Type B pancreatic cell (in vitro differentiated cells): ENCODE results near the gene KCNC3. TPM values are rescaled to one million over a fixed set of nuclear protein-coding genes. Genes with fewer than 3 reads are reported as not detected.
"Not testable (repeated sequence)": the region's sequence is repeated elsewhere in the genome, so short reads cannot be mapped to it uniquely, and the experiment has no call there.

Experiments used
- DNase-seq: peaks from one replicate; pipeline ENCODE4 v3.0.0; 2021; ENCODE audit warnings: mixed read lengths; ENCODE audit not compliant: unreplicated experiment; ENCODE audit errors: extremely low spot score
- H3K27ac Mint-ChIP-seq: 2 replicates; pipeline ENCODE4 v1.8.0; 2021; ENCODE audit warnings: mild to moderate bottlenecking, mixed read lengths
- H3K27me3 Mint-ChIP-seq: 2 replicates; pipeline ENCODE4 v1.8.0; 2021; ENCODE audit warnings: mixed read lengths
- H3K36me3 Mint-ChIP-seq: 2 replicates; pipeline ENCODE4 v1.8.0; 2021; ENCODE audit warnings: mixed read lengths
- H3K4me1 Mint-ChIP-seq: one replicate; pipeline ENCODE4 v1.8.0; 2021; ENCODE audit warnings: mixed read lengths; ENCODE audit not compliant: unreplicated experiment
- H3K4me3 Mint-ChIP-seq: 2 replicates; pipeline ENCODE4 v1.8.0; 2021; ENCODE audit warnings: mild to moderate bottlenecking, mixed read lengths
- H3K9me3 Mint-ChIP-seq: 2 replicates; pipeline ENCODE4 v1.8.0; 2021; ENCODE audit warnings: mixed read lengths
- total RNA-seq: library from RNA; stranded (reverse); gene quantifications from 2 replicates; pipeline ENCODE4 v1.2.1, GENCODE V29; 2021; ENCODE audit warnings: low replicate concordance
- TF ChIP-seq, protein P1 (sequence below): fragments of 200-600 bp; sonication (generic); conservative IDR thresholded peaks from 2 replicates; pipeline ENCODE4 v1.5.0; 2021; ENCODE audit warnings: antibody characterized with exemption, mild to moderate bottlenecking

KCNC3 gene
- total RNA-seq, 1 donor from 2014 or later, result 9.5 TPM

DNA sequence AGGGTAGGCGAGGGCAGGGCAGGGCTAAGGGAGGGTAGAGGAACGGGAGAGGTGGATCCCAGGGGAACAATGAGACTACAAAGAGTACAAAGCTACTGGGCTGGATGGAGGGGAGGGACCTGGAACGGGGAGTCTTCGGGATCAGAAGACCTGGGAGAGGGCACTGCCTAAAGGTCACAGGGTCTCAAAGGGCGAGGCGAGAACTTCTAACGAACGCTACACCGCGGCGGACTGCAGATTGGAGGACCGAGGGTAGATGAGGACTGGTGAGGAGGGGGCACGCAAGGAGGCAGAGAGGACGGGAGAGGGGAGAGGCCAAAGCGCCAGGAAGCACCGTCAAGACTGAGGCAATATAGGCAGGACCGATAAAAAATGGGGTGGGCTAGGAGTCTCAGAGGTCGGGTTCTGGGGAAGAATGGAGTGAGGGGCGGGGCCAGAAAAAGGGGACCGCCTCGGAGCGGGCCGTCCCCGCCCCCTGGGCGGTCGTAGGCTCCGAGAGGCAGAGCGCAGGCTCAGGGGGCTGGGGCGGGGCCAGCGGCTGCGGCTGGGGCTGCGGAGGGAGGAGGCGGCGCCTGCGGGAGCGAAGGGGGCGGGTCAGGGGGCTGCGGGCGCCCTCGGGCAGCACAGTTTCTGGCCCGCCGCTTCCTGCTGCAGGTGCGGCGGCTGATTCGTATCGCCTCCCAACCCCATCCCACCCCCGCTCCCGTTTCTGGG is 1.3 kb upstream of the KCNC3 start:
- Mint-ChIP-seq H3K4me1 (peaks cover 35% of the 10 kb centered on the region), H3K27ac (peak overlapping the region; percentile 97), H3K4me3 (peak overlapping the region; percentile 92), H3K27me3 (peaks cover 40% of the 10 kb centered on the region), H3K36me3 (peaks cover 5% of the 10 kb centered on the region), H3K9me3 (peaks cover 5% of the 10 kb centered on the region)
- TF ChIP-seq, protein P1, sequence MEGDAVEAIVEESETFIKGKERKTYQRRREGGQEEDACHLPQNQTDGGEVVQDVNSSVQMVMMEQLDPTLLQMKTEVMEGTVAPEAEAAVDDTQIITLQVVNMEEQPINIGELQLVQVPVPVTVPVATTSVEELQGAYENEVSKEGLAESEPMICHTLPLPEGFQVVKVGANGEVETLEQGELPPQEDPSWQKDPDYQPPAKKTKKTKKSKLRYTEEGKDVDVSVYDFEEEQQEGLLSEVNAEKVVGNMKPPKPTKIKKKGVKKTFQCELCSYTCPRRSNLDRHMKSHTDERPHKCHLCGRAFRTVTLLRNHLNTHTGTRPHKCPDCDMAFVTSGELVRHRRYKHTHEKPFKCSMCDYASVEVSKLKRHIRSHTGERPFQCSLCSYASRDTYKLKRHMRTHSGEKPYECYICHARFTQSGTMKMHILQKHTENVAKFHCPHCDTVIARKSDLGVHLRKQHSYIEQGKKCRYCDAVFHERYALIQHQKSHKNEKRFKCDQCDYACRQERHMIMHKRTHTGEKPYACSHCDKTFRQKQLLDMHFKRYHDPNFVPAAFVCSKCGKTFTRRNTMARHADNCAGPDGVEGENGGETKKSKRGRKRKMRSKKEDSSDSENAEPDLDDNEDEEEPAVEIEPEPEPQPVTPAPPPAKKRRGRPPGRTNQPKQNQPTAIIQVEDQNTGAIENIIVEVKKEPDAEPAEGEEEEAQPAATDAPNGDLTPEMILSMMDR, result no peak
- DNase-seq, result peak; percentile 91

DNA sequence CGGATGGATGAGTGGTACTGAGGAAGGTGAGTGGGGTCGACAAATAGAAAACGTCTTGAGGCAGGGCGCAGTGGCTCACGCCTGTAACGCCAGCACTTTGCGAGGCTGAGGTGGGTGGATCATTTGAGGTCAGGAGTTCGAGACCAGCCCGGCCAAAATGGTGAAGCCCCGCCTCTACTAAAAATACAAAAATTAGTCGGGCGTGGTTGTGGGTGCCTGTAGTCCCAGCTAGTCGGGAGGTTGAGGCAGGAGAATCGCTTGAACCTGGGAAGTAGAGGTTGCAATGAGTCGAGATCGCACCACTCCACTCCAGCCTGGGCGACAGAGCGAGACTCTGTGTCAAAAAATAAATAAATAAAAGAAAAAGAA is 733 bp upstream of the KCNC3 start:
- not testable (repeated sequence) for H3K36me3 Mint-ChIP-seq, H3K9me3 Mint-ChIP-seq, DNase-seq
- Mint-ChIP-seq H3K27ac (peak overlapping the region; percentile 97), H3K4me1 (peaks cover 31% of the 10 kb centered on the region), H3K27me3 (peaks cover 41% of the 10 kb centered on the region), H3K4me3 (peak overlapping the region; percentile 92)

DNA sequence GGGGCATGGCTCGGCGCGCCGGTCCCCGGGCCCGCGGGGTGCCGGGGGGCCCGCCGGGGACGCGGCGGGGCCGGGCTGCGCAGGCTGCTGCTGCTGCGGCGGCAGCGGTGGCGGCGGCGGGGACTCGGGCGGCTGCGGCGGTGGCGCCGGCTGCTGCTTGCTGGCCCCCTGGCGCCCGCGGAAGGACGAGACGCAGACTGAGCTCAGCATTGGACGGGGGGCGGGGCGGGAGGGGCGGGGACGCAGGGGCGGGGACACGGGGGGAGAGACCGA is 368 bp downstream of the KCNC3 start:
- TF ChIP-seq, protein P1, result peak; percentile 25
- H3K27ac Mint-ChIP-seq, result peak overlapping the region; percentile 97
- H3K4me3 Mint-ChIP-seq, result peak overlapping the region; percentile 92
- H3K4me1 Mint-ChIP-seq, result peaks cover 31% of the 10 kb centered on the region
- H3K27me3 Mint-ChIP-seq, result peaks cover 47% of the 10 kb centered on the region
- no peak for DNase-seq
- H3K36me3 Mint-ChIP-seq, result no peaks in the 10 kb centered on the region
- no peaks in the 10 kb centered on the region for H3K9me3 Mint-ChIP-seq

DNA sequence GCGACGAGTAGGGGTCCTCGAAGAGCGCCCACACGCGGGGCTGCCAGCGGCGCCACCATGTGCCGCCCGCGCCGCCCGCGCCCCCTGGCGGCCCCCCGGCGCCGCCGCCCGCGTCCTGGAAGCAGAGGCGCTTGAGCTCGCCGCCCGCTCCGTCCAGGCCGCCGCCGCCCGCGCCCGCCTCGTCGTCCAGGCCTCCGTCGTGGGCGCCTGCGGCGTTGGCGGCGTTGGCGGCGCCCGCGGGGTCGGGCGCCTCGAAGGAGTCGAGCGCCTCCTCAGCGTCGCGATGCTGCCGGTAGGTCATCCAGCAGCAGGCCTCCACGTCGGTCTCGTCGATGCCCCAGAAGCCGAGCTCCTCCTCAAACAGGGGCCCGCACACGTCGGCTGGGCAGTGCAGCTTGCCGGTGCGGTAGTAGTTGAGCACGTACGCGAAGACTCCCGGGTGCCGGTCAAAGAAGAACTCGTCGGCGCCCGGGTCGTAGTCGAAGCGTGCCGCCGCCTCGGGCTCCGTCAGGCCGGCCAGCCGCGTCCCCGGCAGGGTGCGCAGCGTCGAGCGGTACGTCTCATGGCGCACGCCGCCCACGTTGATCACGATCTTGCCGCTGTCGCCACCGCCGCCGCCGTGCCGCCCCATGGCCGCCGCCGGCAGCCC is 829 bp downstream of the KCNC3 start:
- no peak overlapping the region for H3K27ac Mint-ChIP-seq
- H3K4me3 Mint-ChIP-seq, result no peak overlapping the region
- H3K27me3 Mint-ChIP-seq, result peaks cover 47% of the 10 kb centered on the region
- H3K4me1 Mint-ChIP-seq, result peaks cover 26% of the 10 kb centered on the region
- no peaks in the 10 kb centered on the region for H3K9me3 Mint-ChIP-seq
- DNase-seq, result no peak
- TF ChIP-seq, protein P1, result peak; percentile 51
- H3K36me3 Mint-ChIP-seq, result no peaks in the 10 kb centered on the region

DNA sequence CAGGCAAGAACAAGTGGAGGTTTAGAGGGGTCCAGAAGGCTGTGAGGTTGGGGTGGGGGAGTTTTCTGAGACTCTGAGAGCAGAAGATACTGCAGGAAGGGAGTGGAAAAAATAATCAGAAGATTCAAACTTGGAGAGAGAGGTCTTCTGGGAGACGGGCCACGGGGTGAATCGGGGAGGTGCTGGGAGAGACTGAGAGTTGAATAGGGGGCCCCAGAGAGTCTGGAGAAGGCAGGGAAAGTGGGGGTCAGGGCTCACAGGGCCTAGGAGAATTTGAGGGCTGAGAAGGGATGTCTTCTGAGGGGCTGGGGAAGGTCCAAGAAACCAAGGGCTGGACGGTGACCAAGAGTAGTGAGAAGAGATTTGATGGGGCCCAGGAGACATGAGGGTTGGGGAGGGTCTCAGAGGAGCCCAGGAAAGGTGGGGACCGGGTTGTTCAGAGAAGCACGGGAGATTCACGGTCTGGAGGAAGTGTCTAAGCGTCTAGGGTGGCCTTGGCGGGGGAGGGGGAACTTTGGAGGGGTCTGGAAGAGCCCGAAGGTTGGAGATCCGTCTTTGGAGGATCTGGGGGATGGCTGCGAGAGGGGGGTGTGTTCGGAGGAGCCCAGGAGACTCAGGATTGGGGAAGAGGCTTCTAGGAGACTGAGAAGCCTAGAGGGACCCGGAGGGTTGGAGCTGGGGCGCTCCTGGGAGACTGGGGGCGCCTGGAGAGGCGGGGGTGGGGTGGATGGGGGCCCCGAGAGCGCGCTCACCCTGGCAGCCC is 1.5 kb downstream of the KCNC3 start:
- Mint-ChIP-seq H3K9me3 (no peaks in the 10 kb centered on the region), H3K4me1 (peaks cover 26% of the 10 kb centered on the region), H3K4me3 (peak overlapping the region; percentile 84), H3K36me3 (no peaks in the 10 kb centered on the region), H3K27me3 (peaks cover 46% of the 10 kb centered on the region), H3K27ac (peak overlapping the region; percentile 74)
- no peak for DNase-seq
- TF ChIP-seq, protein P1, result no peak

DNA sequence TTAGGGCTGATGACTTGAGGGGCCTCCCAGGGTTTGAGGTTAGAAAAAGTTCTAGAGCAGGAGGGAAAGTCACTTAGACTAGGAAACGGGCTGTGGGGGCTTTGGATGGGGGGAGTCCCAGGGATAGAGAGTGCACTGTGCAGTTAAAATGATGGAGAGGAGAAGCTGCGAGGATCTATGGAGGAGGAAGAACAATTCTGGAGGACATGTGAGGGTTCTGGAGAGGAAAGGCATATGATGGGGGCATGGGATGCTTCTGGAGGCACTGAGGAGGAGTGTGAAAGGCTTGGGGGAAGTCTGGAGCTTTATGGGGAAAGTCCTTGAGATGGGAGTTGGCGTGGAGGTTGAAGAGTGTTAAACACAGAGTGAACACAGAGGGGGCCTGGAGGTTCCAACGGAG is 2.2 kb downstream of the KCNC3 start:
- H3K36me3 Mint-ChIP-seq, result no peaks in the 10 kb centered on the region
- no peak for DNase-seq
- H3K27ac Mint-ChIP-seq, result peak overlapping the region; percentile 74
- TF ChIP-seq, protein P1, result no peak
- peaks cover 41% of the 10 kb centered on the region for H3K27me3 Mint-ChIP-seq
- peaks cover 26% of the 10 kb centered on the region for H3K4me1 Mint-ChIP-seq
- H3K9me3 Mint-ChIP-seq, result no peaks in the 10 kb centered on the region
- peak overlapping the region; percentile 84 for H3K4me3 Mint-ChIP-seq
